IPS-20b (cell line): ENCODE measurements around the gene PLCB3.
A peak's percentile ranks its signal among the peaks of the same experiment; 100 is the strongest.
"Not testable (repeated sequence)": the region's sequence is repeated elsewhere in the genome, so short reads cannot be mapped to it uniquely, and the experiment has no call there.

Experiments used
- H3K27ac ChIP-seq: one replicate; pipeline ENCODE4 v1.5.1; 2013; ENCODE audit warnings: low read length
- H3K27me3 ChIP-seq: 2 replicates; pipeline ENCODE4 v1.6.1; 2013; ENCODE audit warnings: mild to moderate bottlenecking, low read length, inconsistent platforms; ENCODE audit not compliant: insufficient read depth
- H3K36me3 ChIP-seq: 2 replicates; pipeline ENCODE4 v1.6.1; 2013; ENCODE audit warnings: low read depth, mild to moderate bottlenecking, inconsistent platforms, low read length, moderate library complexity; ENCODE audit not compliant: insufficient read depth
- H3K4me1 ChIP-seq: 2 replicates; pipeline ENCODE4 v1.6.1; 2013; ENCODE audit warnings: mild to moderate bottlenecking, control low read depth, inconsistent platforms, low read length, moderate library complexity; ENCODE audit not compliant: insufficient read depth
- H3K4me3 ChIP-seq: 2 replicates; pipeline ENCODE4 v1.5.1; 2013; ENCODE audit warnings: mild to moderate bottlenecking, low read length, inconsistent platforms
- H3K9ac ChIP-seq: 2 replicates; pipeline ENCODE4 v1.6.1; 2013; ENCODE audit warnings: low read depth, mild to moderate bottlenecking, inconsistent platforms, low read length, moderate library complexity
- H3K9me3 ChIP-seq: 2 replicates; pipeline ENCODE4 v1.6.1; 2013; ENCODE audit warnings: mild to moderate bottlenecking, low read depth, low read length, inconsistent platforms; ENCODE audit not compliant: insufficient read depth

PLCB3 gene

DNA sequence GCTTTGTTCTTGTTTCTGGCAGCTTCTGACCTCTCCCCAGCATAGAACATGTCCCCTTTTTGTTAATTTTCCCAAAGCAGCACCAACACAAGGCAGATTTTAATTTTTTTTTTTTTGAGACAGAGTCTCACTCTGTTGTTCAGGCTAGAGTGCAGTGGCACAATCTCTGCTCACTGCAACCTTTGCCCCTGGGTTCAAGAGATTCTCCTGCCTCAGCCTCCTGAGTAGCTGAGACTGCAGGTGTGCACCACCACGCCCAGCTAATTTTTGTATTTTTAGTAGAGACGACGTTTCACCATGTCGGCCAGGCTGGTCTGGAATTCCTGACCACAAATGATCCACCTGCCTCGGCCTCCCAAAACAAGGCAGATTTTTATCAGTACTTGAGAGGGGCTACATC is 56.5 kb downstream of the PLCB3 start:
- H3K9ac ChIP-seq, H3K27me3 ChIP-seq, H3K36me3 ChIP-seq, H3K9me3 ChIP-seq, H3K4me3 ChIP-seq, H3K27ac ChIP-seq: not testable (repeated sequence)
- H3K4me1 ChIP-seq: peaks cover 11% of the 10 kb centered on the region; the same call in 1 of the 2 replicates

DNA sequence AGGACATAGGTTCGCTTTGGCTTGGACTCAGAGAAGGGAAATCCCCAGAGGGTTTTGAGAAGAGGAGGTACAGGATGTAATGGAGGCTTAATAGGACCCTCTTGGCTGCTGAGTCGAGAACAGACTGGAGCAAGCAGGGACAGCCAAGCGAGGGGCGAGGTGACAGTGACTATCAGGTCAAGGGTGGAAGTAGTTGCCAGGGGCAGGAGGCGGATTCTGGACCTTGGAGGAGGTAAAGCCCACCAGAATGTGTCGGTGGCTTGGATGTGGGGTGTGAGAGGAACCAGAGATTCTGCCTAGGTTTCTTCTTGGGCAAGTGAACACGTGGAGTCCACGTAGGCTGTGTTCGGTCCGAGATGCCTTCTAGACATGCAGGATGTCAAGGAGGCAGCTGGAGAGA is 61.6 kb downstream of the PLCB3 start:
- H3K4me1 ChIP-seq: no peaks in the 10 kb centered on the region; the same call in 1 of the 2 replicates
- no peak overlapping the region for H3K4me3 ChIP-seq
- no peaks in the 10 kb centered on the region for H3K9me3 ChIP-seq
- peaks cover 34% of the 10 kb centered on the region for H3K36me3 ChIP-seq
- H3K27me3 ChIP-seq: no peaks in the 10 kb centered on the region
- no peak overlapping the region for H3K27ac ChIP-seq
- H3K9ac ChIP-seq: no peak overlapping the region; the same call in 1 of the 2 replicates

DNA sequence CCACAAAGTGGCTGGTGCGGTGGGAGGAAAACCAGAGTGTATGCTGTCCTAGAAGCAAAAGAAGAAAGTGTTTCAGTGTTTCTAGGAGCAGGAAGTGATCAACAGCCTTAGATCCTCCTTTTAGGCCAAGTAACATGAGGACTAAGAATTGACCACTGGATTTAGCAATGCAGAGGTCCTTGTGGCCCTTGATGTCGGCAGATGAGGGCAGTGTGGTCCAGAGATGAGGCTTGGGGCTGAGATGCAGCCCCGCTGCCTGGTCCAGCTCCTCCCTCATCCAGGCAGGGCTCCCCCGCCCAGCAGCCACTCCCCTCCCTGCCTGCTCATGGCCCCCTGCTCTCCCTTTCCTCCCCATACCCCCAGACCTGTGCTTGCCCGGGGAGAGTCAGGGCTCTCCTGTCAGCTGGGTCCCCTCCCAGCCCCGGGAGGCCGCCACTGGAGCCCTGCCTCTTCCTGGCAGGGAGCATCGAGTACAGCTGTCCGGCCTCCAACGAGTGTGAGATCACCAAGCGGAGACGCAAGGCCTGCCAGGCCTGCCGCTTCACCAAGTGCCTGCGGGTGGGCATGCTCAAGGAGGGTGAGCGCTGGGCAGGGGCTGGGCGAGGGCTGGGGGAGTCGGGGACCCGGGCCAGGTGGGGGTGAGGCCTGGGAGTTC is 62.3 kb downstream of the PLCB3 start:
- Histone ChIP-seq H3K4me1 (no peaks in the 10 kb centered on the region; the same call in 1 of the 2 replicates), H3K36me3 (peaks cover 34% of the 10 kb centered on the region), H3K9ac (no peak overlapping the region), H3K4me3 (no peak overlapping the region), H3K9me3 (no peaks in the 10 kb centered on the region), H3K27me3 (no peaks in the 10 kb centered on the region), H3K27ac (no peak overlapping the region)

DNA sequence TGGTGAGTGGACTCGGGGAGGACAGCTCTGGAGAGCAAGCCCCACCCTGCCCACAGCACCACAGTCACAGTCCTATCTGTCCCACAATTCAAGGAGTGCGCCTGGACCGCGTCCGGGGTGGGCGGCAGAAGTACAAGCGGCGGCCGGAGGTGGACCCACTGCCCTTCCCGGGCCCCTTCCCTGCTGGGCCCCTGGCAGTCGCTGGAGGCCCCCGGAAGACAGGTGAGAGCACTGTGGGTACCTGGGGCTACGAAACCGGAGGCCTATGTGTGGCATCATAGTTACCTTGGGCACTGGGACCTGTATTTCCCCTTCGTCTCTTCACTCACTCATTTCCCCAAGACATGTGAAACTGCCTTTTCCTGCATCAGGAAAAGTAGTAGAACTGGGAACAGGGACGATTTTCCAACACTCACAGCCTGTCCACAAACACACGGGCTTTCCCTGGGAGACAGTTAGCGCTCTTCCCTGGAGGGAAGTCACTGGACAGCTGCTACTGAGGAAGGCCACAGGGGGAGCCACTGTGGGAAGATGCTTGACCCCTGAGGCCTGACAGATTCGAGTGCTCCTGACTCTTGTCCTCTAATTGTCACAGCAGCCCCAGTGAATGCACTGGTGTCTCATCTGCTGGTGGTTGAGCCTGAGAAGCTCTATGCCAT is 62.9 kb downstream of the PLCB3 start:
- peaks cover 2% of the 10 kb centered on the region; the same call in 1 of the 2 replicates for H3K4me1 ChIP-seq
- H3K4me3 ChIP-seq: no peak overlapping the region
- H3K36me3 ChIP-seq: peaks cover 34% of the 10 kb centered on the region
- no peak overlapping the region for H3K27ac ChIP-seq
- H3K9me3 ChIP-seq: no peaks in the 10 kb centered on the region
- no peaks in the 10 kb centered on the region for H3K27me3 ChIP-seq
- H3K9ac ChIP-seq: no peak overlapping the region

DNA sequence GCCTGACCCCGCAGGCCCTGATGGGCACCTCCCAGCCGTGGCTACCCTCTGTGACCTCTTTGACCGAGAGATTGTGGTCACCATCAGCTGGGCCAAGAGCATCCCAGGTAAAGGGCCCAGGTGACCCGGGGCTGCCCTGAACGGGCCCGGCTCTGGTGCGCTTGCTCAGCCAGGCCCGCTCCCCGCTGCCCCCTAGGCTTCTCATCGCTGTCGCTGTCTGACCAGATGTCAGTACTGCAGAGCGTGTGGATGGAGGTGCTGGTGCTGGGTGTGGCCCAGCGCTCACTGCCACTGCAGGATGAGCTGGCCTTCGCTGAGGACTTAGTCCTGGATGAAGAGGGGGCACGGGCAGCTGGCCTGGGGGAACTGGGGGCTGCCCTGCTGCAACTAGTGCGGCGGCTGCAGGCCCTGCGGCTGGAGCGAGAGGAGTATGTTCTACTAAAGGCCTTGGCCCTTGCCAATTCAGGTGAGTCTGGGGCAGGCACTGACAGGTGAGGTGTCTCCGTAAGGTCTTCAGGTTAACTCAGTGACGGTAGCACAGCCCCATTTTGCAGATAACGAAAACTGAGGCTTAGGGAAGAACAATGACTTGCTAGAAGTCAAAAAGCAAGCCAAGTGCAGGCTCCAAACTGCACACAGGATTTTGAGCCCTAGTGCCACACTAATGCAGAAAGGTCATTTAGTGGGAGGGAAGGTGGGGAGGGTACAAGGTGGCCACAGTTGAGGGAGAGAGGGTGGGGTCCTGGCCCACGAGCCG is 63.7 kb downstream of the PLCB3 start:
- H3K4me1 ChIP-seq: peaks cover 2% of the 10 kb centered on the region; the same call in 1 of the 2 replicates

DNA sequence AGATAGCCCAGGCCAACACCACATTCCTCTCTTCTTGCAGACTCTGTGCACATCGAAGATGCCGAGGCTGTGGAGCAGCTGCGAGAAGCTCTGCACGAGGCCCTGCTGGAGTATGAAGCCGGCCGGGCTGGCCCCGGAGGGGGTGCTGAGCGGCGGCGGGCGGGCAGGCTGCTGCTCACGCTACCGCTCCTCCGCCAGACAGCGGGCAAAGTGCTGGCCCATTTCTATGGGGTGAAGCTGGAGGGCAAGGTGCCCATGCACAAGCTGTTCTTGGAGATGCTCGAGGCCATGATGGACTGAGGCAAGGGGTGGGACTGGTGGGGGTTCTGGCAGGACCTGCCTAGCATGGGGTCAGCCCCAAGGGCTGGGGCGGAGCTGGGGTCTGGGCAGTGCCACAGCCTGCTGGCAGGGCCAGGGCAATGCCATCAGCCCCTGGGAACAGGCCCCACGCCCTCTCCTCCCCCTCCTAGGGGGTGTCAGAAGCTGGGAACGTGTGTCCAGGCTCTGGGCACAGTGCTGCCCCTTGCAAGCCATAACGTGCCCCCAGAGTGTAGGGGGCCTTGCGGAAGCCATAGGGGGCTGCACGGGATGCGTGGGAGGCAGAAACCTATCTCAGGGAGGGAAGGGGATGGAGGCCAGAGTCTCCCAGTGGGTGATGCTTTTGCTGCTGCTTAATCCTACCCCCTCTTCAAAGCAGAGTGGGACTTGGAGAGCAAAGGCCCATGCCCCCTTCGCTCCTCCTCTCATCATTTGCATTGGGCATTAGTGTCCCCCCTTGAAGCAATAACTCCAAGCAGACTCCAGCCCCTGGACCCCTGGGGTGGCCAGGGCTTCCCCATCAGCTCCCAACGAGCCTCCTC is 64.6 kb downstream of the PLCB3 start:
- peak overlapping the region; percentile 96; the same call in 1 of the 2 replicates for H3K9ac ChIP-seq
- H3K4me3 ChIP-seq: peak overlapping the region; percentile 94; the same call in 1 of the 2 replicates
- H3K36me3 ChIP-seq: peaks cover 42% of the 10 kb centered on the region
- not testable (repeated sequence) for H3K4me1 ChIP-seq, H3K9me3 ChIP-seq, H3K27ac ChIP-seq, H3K27me3 ChIP-seq

More for the DNA sequence above, 63.7 kb downstream of the PLCB3 start:
- no peak overlapping the region for H3K9ac ChIP-seq
- H3K27me3 ChIP-seq: no peaks in the 10 kb centered on the region
- H3K9me3 ChIP-seq: no peaks in the 10 kb centered on the region
- no peak overlapping the region for H3K4me3 ChIP-seq
- H3K36me3 ChIP-seq: peaks cover 34% of the 10 kb centered on the region
- H3K27ac ChIP-seq: no peak overlapping the region

DNA sequence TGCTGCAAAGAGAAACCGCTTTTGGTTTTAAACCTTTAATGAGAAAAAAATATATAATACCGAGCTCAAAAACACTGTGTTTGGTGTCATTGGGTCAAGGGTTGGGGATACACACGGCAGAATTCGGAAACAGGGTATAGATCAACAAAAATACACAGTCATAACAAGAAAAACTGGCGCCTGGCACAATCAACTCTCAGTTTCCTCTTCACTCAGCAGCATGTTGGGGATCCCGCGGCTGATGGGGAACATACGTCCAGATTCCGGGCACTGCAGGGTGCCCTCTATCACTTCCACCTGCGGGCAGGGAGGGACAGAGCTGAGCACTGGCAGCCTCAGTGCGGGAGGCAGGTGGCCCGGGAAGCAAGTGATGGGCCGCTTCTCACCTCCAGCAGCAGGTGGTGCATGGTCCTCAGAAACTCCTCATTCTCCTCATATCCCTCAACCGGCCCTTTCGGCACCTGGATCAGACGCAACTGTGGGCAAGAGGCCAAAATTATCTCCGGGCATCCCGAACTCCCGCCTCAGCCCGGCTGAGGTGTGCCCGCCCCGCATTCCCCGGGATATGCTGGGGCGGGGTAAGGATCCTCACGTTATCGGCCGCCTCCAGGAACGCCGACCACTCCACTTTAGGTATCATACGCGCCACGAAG is 65.5 kb downstream of the PLCB3 start:
- peaks cover 2% of the 10 kb centered on the region; the same call in 1 of the 2 replicates for H3K4me1 ChIP-seq
- H3K27ac ChIP-seq: peak overlapping the region; percentile 79
- peak overlapping the region; percentile 94 for H3K4me3 ChIP-seq
- H3K27me3 ChIP-seq: no peaks in the 10 kb centered on the region
- peaks cover 51% of the 10 kb centered on the region for H3K36me3 ChIP-seq
- H3K9ac ChIP-seq: peak overlapping the region; percentile 96
- H3K9me3 ChIP-seq: no peaks in the 10 kb centered on the region

DNA sequence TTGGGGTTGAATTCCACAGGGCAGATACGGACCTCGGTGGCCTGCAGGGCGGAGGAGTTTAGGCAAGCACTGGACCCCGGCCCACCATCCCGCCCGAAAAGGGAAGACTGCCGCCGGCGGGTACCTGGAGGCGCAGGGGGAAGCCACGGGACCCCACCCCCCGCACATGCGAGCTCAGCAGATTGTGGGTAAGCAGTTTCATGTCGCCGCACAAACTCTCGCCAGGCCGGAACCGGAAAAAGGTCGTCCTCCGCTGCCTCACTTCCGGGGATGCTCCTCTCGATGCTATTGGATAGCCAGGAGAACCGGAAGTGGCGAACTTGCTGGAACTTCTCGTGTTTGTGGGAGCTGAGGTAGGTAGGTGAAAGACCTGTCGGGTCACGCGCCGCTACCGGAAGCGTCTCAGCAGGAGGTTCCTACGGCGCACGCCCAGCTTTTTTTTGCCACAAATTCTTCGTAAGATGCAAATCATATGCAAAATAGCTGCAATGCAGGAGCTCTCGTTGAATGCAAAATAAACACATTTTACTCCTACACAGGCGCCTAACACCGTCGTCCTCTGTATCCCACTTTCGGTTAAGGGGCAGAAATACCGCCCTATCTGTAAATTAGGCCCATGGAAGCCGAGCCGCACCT is 66.1 kb downstream of the PLCB3 start, which contains the start of gene TRMT112:
TSS of gene TRMT112 (minus strand) at position 235 of the 636 bp plus-strand sequence. CDS start at position 202, 33 bp downstream.
- Histone ChIP-seq H3K27ac (peak within 1 kb of the TSS; percentile 88), H3K9me3 (no peaks in the 10 kb centered on the region), H3K27me3 (no peaks in the 10 kb centered on the region), H3K36me3 (peaks cover 55% of the 10 kb centered on the region), H3K4me1 (peaks cover 2% of the 10 kb centered on the region; the same call in 1 of the 2 replicates), H3K9ac (peak within 1 kb of the TSS; percentile 96), H3K4me3 (peak within 1 kb of the TSS; percentile 94)

DNA sequence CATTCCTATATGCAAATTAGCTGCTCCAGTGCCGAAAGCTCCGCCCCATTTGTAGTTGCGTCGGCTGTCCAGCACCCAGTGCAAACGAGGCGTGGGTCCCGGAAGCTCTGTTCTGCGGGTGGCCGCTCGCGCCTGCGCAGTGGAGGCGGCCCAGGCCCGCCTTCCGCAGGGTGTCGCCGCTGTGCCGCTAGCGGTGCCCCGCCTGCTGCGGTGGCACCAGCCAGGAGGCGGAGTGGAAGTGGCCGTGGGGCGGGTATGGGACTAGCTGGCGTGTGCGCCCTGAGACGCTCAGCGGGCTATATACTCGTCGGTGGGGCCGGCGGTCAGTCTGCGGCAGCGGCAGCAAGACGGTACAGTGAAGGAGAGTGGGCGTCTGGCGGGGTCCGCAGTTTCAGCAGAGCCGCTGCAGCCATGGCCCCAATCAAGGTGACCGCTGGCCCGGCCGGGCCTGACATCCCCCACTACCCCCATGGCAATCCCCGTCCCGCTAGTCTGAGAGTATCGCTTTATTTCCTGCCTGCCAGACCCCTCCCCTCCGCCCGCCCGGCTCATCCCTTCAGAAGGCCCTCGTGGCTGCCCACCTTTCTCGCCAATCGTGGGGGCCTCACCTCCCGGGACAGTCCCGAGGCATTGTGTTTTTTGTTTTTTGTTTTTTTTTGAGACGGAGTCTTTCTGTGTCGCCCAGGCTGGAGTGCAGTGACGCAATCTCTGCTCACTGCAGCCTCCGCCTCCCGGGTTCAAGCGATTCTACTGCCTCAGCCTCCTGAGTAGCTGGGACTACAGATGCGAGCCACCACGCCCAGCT is 66.8 kb downstream of the PLCB3 start, which contains the start of gene PRDX5:
TSS of gene PRDX5 (plus strand) at position 161 of the 805 bp plus-strand sequence. CDS start at position 256, 95 bp downstream.
- Histone ChIP-seq H3K36me3 (peaks cover 54% of the 10 kb centered on the region), H3K27ac (peak within 1 kb of the TSS; percentile 88), H3K4me1 (peaks cover 2% of the 10 kb centered on the region; the same call in 1 of the 2 replicates), H3K9me3 (no peaks in the 10 kb centered on the region), H3K4me3 (peak within 1 kb of the TSS; percentile 94), H3K27me3 (no peaks in the 10 kb centered on the region), H3K9ac (peak within 1 kb of the TSS; percentile 96)
